GM19193 (cell line): Measurements from ENCODE around the gene MLANA.

Experiments
- POLR2A ChIP-seq: IDR thresholded peaks from 4 replicates; pipeline ENCODE4 v1.6.1; 2011; ENCODE audit not compliant: insufficient read depth, insufficient read length; ENCODE audit errors: extremely low read depth

MLANA gene

DNA sequence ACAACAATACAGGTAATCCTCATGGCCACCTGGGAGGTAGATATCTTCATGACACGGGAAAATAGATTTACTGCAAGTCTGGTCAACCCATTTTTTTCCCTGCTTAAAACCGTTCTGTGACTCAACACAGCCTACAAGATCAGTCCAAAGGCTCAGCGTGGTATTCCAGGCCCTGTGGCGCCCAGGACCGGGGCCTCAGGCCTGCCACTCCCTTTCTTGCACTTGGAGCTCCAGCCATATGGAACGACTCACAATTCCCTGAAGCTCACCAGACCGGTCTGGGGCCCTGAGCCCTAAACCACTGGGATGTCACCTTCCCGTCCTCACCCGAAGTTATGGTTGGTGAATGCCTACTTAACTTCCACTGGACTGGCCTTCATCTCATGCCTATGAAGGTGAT is 6.5 kb upstream of the MLANA start:
- no peak for TF ChIP-seq POLR2A

DNA sequence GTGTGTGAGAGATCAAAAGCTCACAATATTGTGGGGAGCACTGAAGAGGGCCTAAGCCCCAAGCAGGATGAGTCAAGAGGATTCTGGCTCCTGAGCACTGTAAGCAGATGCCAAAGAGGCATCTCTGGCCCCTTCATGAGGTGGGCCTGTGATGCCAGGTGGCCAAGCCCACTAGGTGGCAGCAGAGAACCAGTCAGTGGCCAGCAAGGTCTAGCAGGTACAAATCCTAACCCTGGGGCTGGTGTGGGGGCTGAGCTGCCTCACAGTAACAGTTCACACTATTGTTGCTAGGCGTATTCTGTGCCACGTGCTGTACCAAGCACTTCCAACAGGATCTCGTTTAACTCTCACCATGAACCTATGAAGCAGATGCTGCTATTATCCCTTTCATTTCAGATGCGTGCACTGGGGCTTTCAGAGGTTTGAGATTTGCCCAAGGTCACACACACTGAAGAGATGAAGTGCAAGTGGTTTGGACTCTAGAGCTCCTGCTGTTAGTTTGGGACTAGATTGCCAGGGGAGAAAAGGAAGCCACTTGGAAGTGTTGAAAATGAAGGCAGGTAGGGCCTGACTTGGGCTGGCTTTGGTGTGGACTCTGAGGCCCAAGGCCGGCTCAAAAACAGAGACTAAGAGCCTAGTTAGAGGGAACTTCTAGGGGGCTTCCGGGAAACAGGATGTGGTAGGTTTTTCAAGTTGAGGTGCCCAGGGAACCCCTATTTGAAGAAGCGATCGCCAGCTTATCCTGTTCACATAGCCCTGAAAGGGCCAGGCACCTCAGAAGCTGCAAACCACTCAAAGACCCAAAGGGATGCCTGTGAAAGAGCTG is 4.4 kb upstream of the MLANA start:
- no peak for TF ChIP-seq POLR2A

DNA sequence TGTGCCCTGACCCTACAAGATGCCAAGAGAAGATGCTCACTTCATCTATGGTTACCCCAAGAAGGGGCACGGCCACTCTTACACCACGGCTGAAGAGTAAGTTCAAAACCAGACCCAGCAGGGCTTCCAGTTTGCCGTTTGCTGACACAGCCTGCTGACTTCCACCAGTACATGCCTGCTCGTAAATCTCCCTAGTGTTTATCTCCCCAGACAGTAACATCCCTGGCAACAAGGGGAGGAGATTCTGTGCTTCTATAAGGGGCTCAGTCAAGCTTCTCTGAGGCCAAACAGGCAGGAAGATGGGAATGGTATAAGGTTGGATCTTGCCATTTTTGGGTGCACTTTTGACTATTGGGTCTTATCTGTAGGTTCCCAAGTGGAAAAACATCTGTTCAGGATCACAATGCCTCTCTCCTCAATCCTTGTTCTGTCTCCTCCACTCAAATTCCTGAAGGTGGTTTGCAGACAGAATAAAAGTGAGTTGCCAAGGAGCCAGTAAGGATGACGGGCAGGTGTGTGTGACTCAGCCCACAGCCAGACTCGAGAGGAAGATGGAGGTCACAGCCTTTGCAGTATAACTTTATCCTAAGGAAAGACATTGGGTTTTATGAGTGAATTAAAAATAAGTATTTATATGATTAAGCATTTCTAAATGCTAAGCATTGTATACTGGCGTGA is 1.9 kb downstream of the MLANA start:
- TF ChIP-seq POLR2A: no peak

DNA sequence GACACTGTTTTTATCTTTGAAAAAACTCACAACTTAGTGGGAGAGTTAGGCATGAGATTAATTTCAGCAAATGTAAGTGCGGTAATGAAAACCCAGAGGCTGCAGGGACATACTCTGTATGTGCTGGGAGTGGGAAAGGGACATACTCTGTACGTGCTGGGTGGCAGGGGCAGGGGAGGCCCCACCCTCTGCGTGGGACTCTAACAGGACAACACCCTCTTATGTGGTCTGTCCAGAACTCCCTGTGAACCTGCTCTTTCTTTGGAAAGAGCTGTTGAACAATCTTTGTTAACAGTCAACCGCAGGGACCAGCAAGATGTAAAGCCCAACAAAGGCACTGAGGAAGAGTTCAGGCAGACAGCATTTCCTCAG is 2.4 kb downstream of the MLANA start:
- no peak for TF ChIP-seq POLR2A

DNA sequence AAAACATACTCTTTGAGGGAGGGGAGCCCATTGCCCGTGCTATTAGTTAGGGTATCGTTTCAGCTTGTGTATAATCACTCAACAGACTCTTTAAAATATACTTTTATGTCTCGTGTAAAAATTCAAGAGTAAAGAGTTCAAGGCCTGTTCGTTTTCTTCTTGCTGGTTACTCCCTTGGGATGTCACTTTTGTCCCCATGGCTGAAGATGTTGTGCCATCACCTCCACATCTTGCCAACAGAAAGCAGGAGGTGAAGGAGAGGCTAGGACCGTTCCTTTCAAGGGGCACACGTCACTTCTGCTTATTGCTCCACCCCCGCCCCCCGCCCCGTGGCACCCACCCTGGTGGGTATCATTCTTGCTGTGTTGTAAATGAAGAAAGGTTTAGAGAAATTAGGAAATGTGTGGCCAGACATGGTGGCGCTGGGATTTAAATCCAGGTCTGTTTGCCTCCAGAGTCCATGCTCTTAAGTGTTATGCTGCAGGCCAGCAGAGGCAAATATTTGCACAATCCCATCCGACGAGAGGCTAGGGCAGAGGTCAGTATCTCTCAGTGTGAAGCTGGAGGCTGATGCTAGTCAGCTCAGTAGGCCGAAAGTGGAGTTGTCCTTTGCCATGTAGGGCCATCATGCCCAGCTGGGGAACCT is 3.0 kb downstream of the MLANA start:
- no peak for TF ChIP-seq POLR2A

DNA sequence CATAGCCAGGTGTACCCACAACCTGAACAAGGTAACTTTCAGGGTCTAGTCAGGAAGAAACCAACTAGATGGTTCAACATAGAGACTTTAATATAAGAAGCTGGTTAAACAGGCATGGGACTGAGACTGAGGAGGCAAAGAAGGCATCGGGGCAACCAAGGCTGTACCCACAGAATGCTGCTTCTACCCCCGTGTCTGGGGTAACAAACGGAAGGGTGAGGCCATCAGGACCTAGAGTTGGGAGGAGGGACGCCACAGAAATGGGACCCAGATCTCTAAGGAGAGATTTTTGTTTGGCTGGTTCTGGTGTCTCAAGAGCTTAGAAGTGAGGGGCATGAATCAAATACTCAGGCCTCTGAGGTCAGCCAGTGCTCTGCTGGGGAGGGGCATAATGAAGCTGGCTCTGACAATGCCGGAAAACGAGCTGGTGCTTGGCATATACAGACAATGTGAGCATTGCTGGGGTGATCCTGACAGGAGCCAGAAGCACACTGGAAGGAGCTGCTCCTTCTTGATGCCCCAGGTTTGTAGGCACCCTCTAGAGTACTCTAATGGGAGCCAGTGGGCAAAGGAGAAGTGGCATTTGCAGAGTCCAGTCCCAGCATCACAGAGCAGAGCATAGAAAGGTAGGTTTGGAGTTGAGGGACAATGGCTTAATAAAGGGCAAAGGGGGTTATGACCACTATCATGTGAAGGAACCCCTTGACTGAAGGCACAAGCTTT is 3.7 kb downstream of the MLANA start:
- no peak for TF ChIP-seq POLR2A

DNA sequence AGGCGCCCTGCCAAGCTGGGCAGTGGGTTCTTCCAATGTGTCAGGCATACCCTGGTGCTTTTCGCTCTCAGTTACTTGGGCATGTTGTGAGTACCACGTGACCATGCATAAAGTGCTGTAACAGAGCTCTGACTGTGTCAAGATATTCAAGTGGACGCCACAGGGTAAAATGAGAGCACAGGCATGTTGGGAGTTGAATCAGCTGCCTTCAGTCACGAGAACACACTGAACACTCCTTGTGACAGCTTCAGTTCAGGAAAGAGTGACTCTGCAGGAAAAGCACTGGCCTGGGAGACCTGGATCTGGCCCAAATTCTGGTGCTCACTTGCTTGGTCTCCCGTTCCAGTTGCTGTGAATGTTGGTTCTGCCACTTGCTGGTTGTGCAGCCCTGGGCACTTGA is 5.1 kb downstream of the MLANA start:
- no peak for TF ChIP-seq POLR2A

DNA sequence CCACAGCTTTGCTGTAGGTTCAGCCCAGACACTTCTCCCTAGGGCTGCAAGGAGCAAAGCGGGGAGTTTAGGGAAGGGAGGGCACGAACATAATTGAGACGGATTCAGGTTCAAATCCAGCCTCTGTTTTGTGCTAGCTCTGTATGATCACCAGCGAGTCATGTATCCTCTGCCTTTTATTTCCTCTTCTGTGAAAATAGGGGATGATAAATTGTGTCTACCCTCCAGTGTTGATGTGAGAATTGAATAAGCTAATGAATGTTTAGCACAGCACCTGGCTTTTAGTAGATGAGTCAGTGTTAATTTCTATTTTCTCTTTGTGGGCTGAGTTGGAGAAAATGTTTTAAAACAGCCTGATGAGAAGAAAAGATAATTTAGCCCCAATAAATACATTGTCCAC is 6.2 kb downstream of the MLANA start:
- TF ChIP-seq POLR2A: no peak

DNA sequence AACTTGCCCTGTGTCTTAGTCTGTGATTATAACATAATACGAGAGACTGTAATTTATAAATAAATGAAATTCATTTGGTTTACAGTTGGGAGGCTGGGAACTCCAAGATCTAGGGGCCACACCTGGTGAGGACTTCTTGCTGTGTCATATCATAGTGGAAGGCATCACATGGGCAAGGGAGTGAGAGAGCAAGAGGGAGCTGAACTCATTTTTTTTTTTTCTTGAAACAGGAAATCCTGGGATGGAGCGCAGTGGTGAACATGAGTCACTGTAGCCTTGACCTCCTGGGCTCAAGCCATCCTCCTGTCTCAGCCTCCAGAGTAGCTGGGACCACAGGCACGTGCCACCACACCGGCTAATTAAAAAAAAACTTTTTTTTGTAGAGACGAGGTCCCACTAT is 7.2 kb downstream of the MLANA start:
- no peak for TF ChIP-seq POLR2A

DNA sequence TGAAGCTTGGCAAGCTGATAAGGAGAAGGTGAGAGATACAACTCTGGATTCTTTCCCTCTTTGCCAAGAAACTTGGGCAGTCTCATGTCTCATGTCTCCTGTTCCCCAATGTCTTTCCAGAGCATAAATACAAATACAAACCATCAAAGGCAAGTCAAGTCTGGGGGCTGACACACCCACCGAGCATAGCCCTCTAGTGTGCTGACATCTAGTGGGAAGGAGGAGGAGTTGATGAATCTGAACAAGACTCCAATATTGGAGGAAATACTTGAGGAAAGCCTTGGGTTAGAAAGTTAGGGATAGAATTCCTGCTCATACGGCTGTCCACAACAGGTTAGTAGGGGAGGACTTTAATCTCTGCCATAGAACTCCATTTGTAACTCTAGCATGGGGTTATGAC is 8.6 kb downstream of the MLANA start:
- TF ChIP-seq POLR2A: no peak

DNA sequence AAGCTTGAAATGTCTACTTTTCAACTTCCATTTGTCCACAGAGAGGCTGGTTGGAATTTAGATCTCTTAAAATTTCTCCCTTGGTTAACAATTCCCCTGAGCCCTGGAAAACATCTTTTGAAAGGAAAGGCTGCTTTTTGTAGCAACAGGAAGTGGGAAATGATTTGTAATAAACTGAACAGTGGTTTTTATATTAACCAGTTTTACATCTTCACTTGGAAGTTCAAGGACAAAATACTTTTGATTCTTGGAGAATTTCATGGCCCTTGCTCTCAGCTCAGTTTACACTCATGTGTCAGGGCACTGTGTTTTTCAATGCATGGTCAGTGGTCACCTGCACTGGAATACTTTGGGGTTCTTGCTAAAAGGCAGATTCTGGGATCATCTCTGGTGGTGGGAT is 9.9 kb downstream of the MLANA start:
- TF ChIP-seq POLR2A: no peak

DNA sequence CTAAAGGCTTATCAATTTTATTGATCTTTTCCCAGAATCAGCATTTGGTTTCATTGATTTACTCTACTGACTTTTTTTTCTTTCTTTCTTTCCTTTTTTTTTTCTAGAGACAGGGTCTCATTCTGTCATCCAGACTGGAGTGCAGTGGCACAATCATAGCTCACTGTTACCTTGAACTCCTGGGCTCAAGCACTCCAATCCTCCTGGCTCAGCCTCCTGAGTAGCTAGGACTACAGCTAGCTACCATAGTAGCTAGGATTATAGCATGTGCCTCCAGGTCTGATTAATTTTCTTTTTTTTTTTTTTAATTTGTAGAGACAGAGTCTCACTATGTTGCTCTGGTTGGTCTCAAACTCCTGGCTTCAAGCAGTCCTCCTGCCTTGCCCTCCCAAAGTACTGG is 11.7 kb downstream of the MLANA start:
- TF ChIP-seq POLR2A: no peak

DNA sequence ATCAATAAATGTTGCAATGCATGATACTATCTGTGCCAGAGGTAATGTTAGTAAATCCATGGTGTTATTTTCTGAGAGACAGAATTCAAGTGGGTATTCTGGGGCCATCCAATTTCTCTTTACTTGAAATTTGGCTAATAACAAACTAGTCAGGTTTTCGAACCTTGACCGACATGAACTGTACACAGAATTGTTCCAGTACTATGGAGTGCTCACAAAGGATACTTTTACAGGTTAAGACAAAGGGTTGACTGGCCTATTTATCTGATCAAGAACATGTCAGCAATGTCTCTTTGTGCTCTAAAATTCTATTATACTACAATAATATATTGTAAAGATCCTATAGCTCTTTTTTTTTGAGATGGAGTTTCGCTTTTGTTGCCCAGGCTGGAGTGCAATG is 18.2 kb downstream of the MLANA start:
- TF ChIP-seq POLR2A: no peak

DNA sequence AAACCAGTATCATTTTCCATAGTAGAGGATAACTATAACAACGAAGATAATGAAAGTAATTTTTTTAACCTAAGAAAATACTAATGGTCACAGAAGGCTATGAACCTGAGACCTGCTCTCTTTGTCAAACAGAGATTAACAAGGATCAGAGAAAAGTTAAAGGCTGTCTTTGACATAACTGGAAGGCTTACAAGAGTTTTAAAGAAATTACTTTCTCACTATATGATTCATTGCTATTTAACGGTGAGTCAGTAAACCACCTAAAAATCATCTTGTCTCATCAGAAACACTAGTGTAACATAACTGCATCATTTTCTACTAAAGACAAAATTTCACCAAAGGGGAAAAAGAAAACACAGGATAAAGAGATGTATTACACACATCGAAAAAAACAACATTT is 19.3 kb downstream of the MLANA start:
- no peak for TF ChIP-seq POLR2A

DNA sequence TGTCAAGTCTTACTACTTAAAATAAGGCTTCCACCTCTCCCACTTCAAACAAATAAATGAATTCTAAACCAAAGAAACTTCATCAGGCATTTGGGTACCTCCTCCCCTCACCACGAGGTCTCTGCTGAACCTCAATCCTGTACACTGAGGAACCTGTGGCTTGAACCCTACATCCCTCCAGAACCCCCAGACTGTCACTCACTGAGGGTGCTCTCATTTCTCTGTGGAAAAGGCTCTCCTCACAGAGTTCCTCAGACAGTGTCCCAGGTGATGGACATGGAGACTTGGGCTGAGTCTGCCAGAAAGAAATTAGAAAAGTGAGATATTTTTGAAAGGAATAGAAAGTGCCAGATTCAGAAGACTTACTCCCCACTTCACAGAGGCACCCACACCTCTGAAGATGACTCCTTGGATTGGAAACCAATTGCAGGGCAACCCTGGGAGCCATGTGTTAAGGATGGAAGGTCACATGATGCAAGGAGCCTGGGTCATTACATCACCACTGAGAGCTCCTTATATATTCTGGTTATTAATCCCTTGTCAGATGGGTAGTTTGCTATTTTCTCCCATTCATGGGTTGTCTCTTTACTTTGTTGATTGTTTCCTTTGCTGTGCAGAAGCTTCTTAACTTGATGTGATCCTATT is 19.8 kb downstream of the MLANA start:
- no peak for TF ChIP-seq POLR2A
